Lower leg skin (tissue), 3 donors: ENCODE data around the gene PSMD1.

Source experiments
- POLR2A ChIP-seq, 2 donors: fragments of 450-650 bp; IDR thresholded peaks; one replicate each; pipeline ENCODE4 v1.6.1; 2016 to 2017; ENCODE audit warnings: antibody characterized with exemption in 2 of 2, mild to moderate bottlenecking in 1 of 2, moderate library complexity in 1 of 2
- TF ChIP-seq, protein P1 (sequence below), 3 donors: fragments of 450-650 bp; IDR thresholded peaks; one replicate each; pipeline ENCODE4 v1.5.1; 2016; ENCODE audit warnings: antibody characterized with exemption in 3 of 3, mild to moderate bottlenecking in 3 of 3, moderate library complexity in 2 of 3

- TF ChIP-seq, protein P1, sequence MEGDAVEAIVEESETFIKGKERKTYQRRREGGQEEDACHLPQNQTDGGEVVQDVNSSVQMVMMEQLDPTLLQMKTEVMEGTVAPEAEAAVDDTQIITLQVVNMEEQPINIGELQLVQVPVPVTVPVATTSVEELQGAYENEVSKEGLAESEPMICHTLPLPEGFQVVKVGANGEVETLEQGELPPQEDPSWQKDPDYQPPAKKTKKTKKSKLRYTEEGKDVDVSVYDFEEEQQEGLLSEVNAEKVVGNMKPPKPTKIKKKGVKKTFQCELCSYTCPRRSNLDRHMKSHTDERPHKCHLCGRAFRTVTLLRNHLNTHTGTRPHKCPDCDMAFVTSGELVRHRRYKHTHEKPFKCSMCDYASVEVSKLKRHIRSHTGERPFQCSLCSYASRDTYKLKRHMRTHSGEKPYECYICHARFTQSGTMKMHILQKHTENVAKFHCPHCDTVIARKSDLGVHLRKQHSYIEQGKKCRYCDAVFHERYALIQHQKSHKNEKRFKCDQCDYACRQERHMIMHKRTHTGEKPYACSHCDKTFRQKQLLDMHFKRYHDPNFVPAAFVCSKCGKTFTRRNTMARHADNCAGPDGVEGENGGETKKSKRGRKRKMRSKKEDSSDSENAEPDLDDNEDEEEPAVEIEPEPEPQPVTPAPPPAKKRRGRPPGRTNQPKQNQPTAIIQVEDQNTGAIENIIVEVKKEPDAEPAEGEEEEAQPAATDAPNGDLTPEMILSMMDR (IDR thresholded peaks at IDR 0.05) = no peak
- no peak for TF ChIP-seq POLR2A (IDR thresholded peaks at IDR 0.05)
Measured at GRCh38 chr2:231046916-231047273, 9.8 kb upstream of the PSMD1 start.
